DND-41 (cell line): ENCODE data around the gene SLC25A38.

Experiments
- ATAC-seq: fragments of 200-7000 bp; cut with Tn5 transposase; 3 replicates; pipeline ENCODE4 v1.9.1; 2021; ENCODE audit warnings: low read depth; ENCODE audit not compliant: insufficient read depth
- DNase-seq: peaks from one replicate; pipeline ENCODE4 v3.0.0-alpha.2; 2020
- H2AFZ ChIP-seq: 2 replicates; pipeline ENCODE4 v1.6.0; 2012; ENCODE audit warnings: low read depth, low read length
- H3K27ac ChIP-seq: 2 replicates; pipeline ENCODE4 v1.5.1; 2012; ENCODE audit warnings: low read length, inconsistent platforms
- H3K27me3 ChIP-seq: fragments of 200-600 bp; sonication (generic); 2 replicates; pipeline ENCODE4 v1.6.0; 2012; ENCODE audit warnings: low read length, mild to moderate bottlenecking, inconsistent platforms; ENCODE audit not compliant: insufficient read depth, poor library complexity
- H3K36me3 ChIP-seq: 2 replicates; pipeline ENCODE4 v1.5.1; 2012; ENCODE audit warnings: low read length, inconsistent platforms; ENCODE audit not compliant: insufficient read depth
- H3K4me1 ChIP-seq: 2 replicates; pipeline ENCODE4 v1.5.1; 2012; ENCODE audit warnings: mild to moderate bottlenecking, low read length; ENCODE audit not compliant: insufficient read depth
- H3K4me2 ChIP-seq: 2 replicates; pipeline ENCODE4 v1.6.0; 2012; ENCODE audit warnings: mild to moderate bottlenecking, moderate library complexity, low read length, inconsistent platforms; ENCODE audit not compliant: insufficient read depth
- H3K4me3 ChIP-seq, 2 experiments: fragments of 200-600 bp in 1 of 2; shearing (Covaris generic) in 1 of 2; 2 replicates each; pipeline ENCODE4 v1.5.1; 2012 to 2016; ENCODE audit warnings: inconsistent platforms in 2 of 2, low read length in 2 of 2, mild to moderate bottlenecking in 2 of 2, low read depth in 1 of 2, moderate library complexity in 1 of 2
- H3K79me2 ChIP-seq: 2 replicates; pipeline ENCODE4 v1.6.0; 2012; ENCODE audit warnings: low read length, inconsistent platforms; ENCODE audit not compliant: insufficient read depth
- H3K9ac ChIP-seq: 2 replicates; pipeline ENCODE4 v1.6.0; 2012; ENCODE audit warnings: low read depth, mild to moderate bottlenecking, inconsistent platforms, low read length, moderate library complexity
- H3K9me3 ChIP-seq: 2 replicates; pipeline ENCODE4 v1.5.1; 2012; ENCODE audit warnings: low read length, moderate library complexity, mild to moderate bottlenecking, inconsistent platforms; ENCODE audit not compliant: insufficient read depth, severe bottlenecking
- H4K20me1 ChIP-seq: 2 replicates; pipeline ENCODE4 v1.6.0; 2012; ENCODE audit warnings: low read length; ENCODE audit not compliant: insufficient read depth
- CTCF ChIP-seq: IDR thresholded peaks from 2 replicates; pipeline ENCODE4 v1.5.1; 2012; ENCODE audit warnings: borderline replicate concordance, low read length, moderate library complexity, mild to moderate bottlenecking; ENCODE audit not compliant: poor library complexity, severe bottlenecking; ENCODE audit errors: extremely low read depth
- EZH2 ChIP-seq: IDR thresholded peaks from 3 replicates; pipeline ENCODE4 v1.6.1; 2012; ENCODE audit warnings: borderline replicate concordance, low read depth, mild to moderate bottlenecking, moderate library complexity, low read length, inconsistent platforms; ENCODE audit not compliant: severe bottlenecking

SLC25A38 gene

GRCh38 chr3:39344746-39345344, 38.3 kb upstream of the SLC25A38 start:
- Histone ChIP-seq H3K4me2 (no peak overlapping the region), H3K9ac (no peak overlapping the region), H3K79me2 (peaks cover 14% of the 10 kb centered on the region; the same call in 1 of the 2 replicates), H3K27me3 (no peaks in the 10 kb centered on the region), H3K9me3 (no peaks in the 10 kb centered on the region), H3K4me1 (peaks cover 51% of the 10 kb centered on the region), H3K4me3 (no peak overlapping the region), H2AFZ (no peak overlapping the region), H3K27ac (peak overlapping the region; percentile 3; the same call in 1 of the 2 replicates), H4K20me1 (no peaks in the 10 kb centered on the region), H3K36me3 (no peaks in the 10 kb centered on the region)
- ATAC-seq (no peak), DNase-seq (no peak)
- TF ChIP-seq EZH2 (no peak), CTCF (no peak)

DNA sequence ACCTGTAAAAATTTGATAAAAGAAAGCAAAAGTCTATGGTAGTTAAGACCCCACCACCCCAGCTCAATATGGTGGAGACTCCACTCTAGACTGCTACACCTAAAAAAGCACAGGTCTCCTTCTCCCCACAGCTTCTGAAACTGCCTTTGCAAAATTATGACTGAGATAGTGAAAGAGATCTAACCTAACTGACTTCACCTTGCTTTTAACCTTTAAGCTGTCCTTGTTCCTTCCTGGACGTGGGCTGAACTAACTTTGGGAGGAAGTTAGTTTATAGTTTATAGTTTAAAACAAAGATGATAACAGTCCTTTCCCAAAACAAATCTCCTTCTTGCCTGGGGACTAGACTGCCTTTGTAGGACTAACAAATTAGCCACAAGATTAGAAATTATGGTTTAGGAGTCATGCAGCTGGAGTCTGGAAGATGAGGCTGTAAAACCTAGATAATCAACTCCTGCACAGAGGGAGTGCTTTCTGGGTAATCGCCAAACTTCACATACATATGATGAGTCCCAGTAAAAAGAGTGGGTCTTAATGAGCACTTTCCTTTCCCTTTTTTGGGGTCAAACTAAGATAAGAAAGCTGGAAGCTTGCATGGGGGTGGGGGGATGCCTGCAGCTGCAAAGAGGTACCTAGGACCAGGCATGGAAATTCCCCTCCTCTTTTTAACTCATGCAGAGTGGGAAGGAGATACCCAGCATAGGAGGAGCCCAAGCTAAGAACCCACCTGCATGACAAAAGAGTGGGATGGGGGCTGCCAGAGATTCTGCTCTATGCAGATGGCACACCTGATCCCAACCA, 36.2 kb upstream of the SLC25A38 start:
- H3K79me2 ChIP-seq = peaks cover 16% of the 10 kb centered on the region; the same call in 1 of the 2 replicates
- H3K4me2 ChIP-seq = peak overlapping the region; percentile 44
- H3K9me3 ChIP-seq = no peaks in the 10 kb centered on the region
- 0 out of 4 replicates have a peak overlapping the region, but pooled peaks of 1 of the 2 experiments have one; percentile 4 for H3K4me3 ChIP-seq
- peak overlapping the region; percentile 86 for H3K27ac ChIP-seq
- peak; percentile 47 for ATAC-seq
- peak overlapping the region; percentile 41 for H3K9ac ChIP-seq
- H4K20me1 ChIP-seq = no peaks in the 10 kb centered on the region
- H3K27me3 ChIP-seq = no peaks in the 10 kb centered on the region
- peaks cover 72% of the 10 kb centered on the region for H3K4me1 ChIP-seq
- DNase-seq = no peak
- TF ChIP-seq EZH2 (no peak), CTCF (no peak)
- peak overlapping the region; percentile 42 for H2AFZ ChIP-seq
- no peaks in the 10 kb centered on the region for H3K36me3 ChIP-seq

GRCh38 chr3:39347586-39347876, 35.6 kb upstream of the SLC25A38 start:
- Histone ChIP-seq H3K9ac (peak overlapping the region; percentile 41), H3K27ac (peak overlapping the region; percentile 86), H3K4me1 (peaks cover 78% of the 10 kb centered on the region), H3K9me3 (no peaks in the 10 kb centered on the region), H4K20me1 (no peaks in the 10 kb centered on the region), H3K79me2 (peaks cover 16% of the 10 kb centered on the region; the same call in 1 of the 2 replicates), H3K4me3 (no peak overlapping the region), H3K36me3 (no peaks in the 10 kb centered on the region), H3K4me2 (peak overlapping the region; percentile 44), H3K27me3 (no peaks in the 10 kb centered on the region), H2AFZ (peak overlapping the region; percentile 42; the same call in 1 of the 2 replicates)
- no peak for DNase-seq
- TF ChIP-seq EZH2 (no peak), CTCF (no peak)
- no peak for ATAC-seq
